Subcutaneous abdominal adipose tissue (tissue), 5 donors: ENCODE measurements around the gene MACROD2.

Experiments used
- H3K27ac ChIP-seq: one replicate; pipeline ENCODE4 v1.7.0; 2013; ENCODE audit warnings: low read depth, mild to moderate bottlenecking, inconsistent platforms, low read length, moderate library complexity
- H3K27me3 ChIP-seq, 5 donors: one replicate each; pipeline ENCODE4 v1.7.0; 2013; ENCODE audit warnings: low read length in 5 of 5, inconsistent platforms in 1 of 5; ENCODE audit not compliant: control insufficient read depth in 5 of 5, insufficient read depth in 4 of 5
- H3K36me3 ChIP-seq, 5 donors: one replicate each; pipeline ENCODE4 v1.7.0; 2013; ENCODE audit warnings: low read length in 5 of 5; ENCODE audit not compliant: control insufficient read depth in 5 of 5, insufficient read depth in 5 of 5
- H3K4me1 ChIP-seq, 5 donors: one replicate each; pipeline ENCODE4 v1.7.0; 2013; ENCODE audit warnings: low read length in 5 of 5, mild to moderate bottlenecking in 3 of 5, moderate library complexity in 1 of 5; ENCODE audit not compliant: control insufficient read depth in 5 of 5, insufficient read depth in 5 of 5
- H3K4me3 ChIP-seq, 5 donors: one replicate each; pipeline ENCODE4 v1.7.0; 2013; ENCODE audit warnings: low read length in 5 of 5, low read depth in 1 of 5
- H3K9ac ChIP-seq, 5 donors: one replicate each; pipeline ENCODE4 v1.7.0; 2013; ENCODE audit warnings: low read length in 5 of 5, mild to moderate bottlenecking in 4 of 5, moderate library complexity in 3 of 5
- H3K9me3 ChIP-seq, 5 donors: one replicate each; pipeline ENCODE4 v1.7.0; 2013; ENCODE audit warnings: low read length in 5 of 5; ENCODE audit not compliant: control insufficient read depth in 5 of 5
- donor health status: healthy.
- donor health status: healthy.
- donor health status: healthy.
- donor health status: healthy.
- donor health status: healthy.

MACROD2 gene

GRCh38 chr20:15899967-15900366 is 1904.7 kb downstream of the MACROD2 start:
- Histone ChIP-seq H3K9ac (no peak overlapping the region), H3K4me1 (no peaks in the 10 kb centered on the region), H3K9me3 (no peaks in the 10 kb centered on the region), H3K4me3 (no peak overlapping the region), H3K27me3 (no peaks in the 10 kb centered on the region), H3K36me3 (no peaks in the 10 kb centered on the region), H3K27ac (no peak overlapping the region)

GRCh38 chr20:15900443-15900842 is 1905.1 kb downstream of the MACROD2 start:
- no peak overlapping the region for H3K4me3 ChIP-seq
- no peak overlapping the region for H3K27ac ChIP-seq
- H3K9ac ChIP-seq, result no peak overlapping the region
- H3K9me3 ChIP-seq, result no peaks in the 10 kb centered on the region
- no peaks in the 10 kb centered on the region for H3K4me1 ChIP-seq
- no peaks in the 10 kb centered on the region for H3K36me3 ChIP-seq
- no peaks in the 10 kb centered on the region for H3K27me3 ChIP-seq

- H3K4me3 ChIP-seq, result no peak overlapping the region
- H3K27ac ChIP-seq, result no peak overlapping the region
- no peaks in the 10 kb centered on the region for H3K9me3 ChIP-seq
- H3K9ac ChIP-seq, result no peak overlapping the region
- no peaks in the 10 kb centered on the region for H3K36me3 ChIP-seq
- H3K27me3 ChIP-seq, result no peaks in the 10 kb centered on the region
- H3K4me1 ChIP-seq, result peaks cover 0 to 6% (median 0%) of the 10 kb centered on the region in 5 donors
These were observed 1907.2 kb downstream of the MACROD2 start for GRCh38 chr20:15902493-15902892.

- no peaks in the 10 kb centered on the region for H3K9me3 ChIP-seq
- no peak overlapping the region for H3K27ac ChIP-seq
- no peaks in the 10 kb centered on the region for H3K27me3 ChIP-seq
- H3K9ac ChIP-seq, result no peak overlapping the region
- H3K4me3 ChIP-seq, result no peak overlapping the region
- peaks cover 0 to 6% (median 0%) of the 10 kb centered on the region in 5 donors for H3K4me1 ChIP-seq
- no peaks in the 10 kb centered on the region for H3K36me3 ChIP-seq
These were observed 1910.3 kb downstream of the MACROD2 start for GRCh38 chr20:15905661-15906060.

- Histone ChIP-seq H3K27me3 (no peaks in the 10 kb centered on the region), H3K36me3 (no peaks in the 10 kb centered on the region), H3K9me3 (no peaks in the 10 kb centered on the region), H3K9ac (no peak overlapping the region), H3K27ac (no peak overlapping the region), H3K4me1 (peaks cover 0 to 16% (median 0%) of the 10 kb centered on the region in 5 donors), H3K4me3 (no peak overlapping the region)
These were observed 1914.7 kb downstream of the MACROD2 start for GRCh38 chr20:15909995-15910394.

GRCh38 chr20:15911581-15911980 is 1916.3 kb downstream of the MACROD2 start:
- H3K4me1 ChIP-seq, result peaks cover 0 to 10% (median 0%) of the 10 kb centered on the region in 5 donors

GRCh38 chr20:15913391-15914025 is 1918.2 kb downstream of the MACROD2 start:
- H3K9me3 ChIP-seq, result no peaks in the 10 kb centered on the region
- no peaks in the 10 kb centered on the region for H3K27me3 ChIP-seq
- H3K36me3 ChIP-seq, result no peaks in the 10 kb centered on the region
- peaks cover 0 to 19% (median 0%) of the 10 kb centered on the region in 5 donors for H3K4me1 ChIP-seq
- H3K9ac ChIP-seq, result no peak overlapping the region
- no peak overlapping the region for H3K27ac ChIP-seq
- H3K4me3 ChIP-seq, result no peak overlapping the region

More at GRCh38 chr20:15911581-15911980, 1916.3 kb downstream of the MACROD2 start:
- Histone ChIP-seq H3K27ac (no peak overlapping the region), H3K9ac (no peak overlapping the region), H3K27me3 (no peaks in the 10 kb centered on the region), H3K4me3 (no peak overlapping the region), H3K9me3 (no peaks in the 10 kb centered on the region), H3K36me3 (no peaks in the 10 kb centered on the region)

GRCh38 chr20:15916623-15917022 is 1921.3 kb downstream of the MACROD2 start:
- no peak overlapping the region for H3K27ac ChIP-seq
- no peaks in the 10 kb centered on the region for H3K27me3 ChIP-seq

GRCh38 chr20:15917283-15917682 is 1922.0 kb downstream of the MACROD2 start:
- H3K27ac ChIP-seq, result no peak overlapping the region
- peaks cover 0 to 19% (median 0%) of the 10 kb centered on the region in 5 donors for H3K4me1 ChIP-seq
- H3K4me3 ChIP-seq, result no peak overlapping the region
- no peaks in the 10 kb centered on the region for H3K9me3 ChIP-seq
- H3K9ac ChIP-seq, result peak overlapping the region in 1 of 5 donors; percentile 59
- H3K36me3 ChIP-seq, result no peaks in the 10 kb centered on the region
- no peaks in the 10 kb centered on the region for H3K27me3 ChIP-seq

More at GRCh38 chr20:15916623-15917022, 1921.3 kb downstream of the MACROD2 start:
- Histone ChIP-seq H3K36me3 (no peaks in the 10 kb centered on the region), H3K9me3 (no peaks in the 10 kb centered on the region), H3K4me1 (peaks cover 0 to 19% (median 0%) of the 10 kb centered on the region in 5 donors), H3K4me3 (no peak overlapping the region), H3K9ac (no peak overlapping the region)

GRCh38 chr20:15918631-15919030 is 1923.3 kb downstream of the MACROD2 start:
- Histone ChIP-seq H3K9ac (no peak overlapping the region), H3K36me3 (no peaks in the 10 kb centered on the region), H3K9me3 (no peaks in the 10 kb centered on the region), H3K4me1 (peaks cover 0 to 13% (median 0%) of the 10 kb centered on the region in 5 donors), H3K27ac (no peak overlapping the region), H3K4me3 (no peak overlapping the region), H3K27me3 (no peaks in the 10 kb centered on the region)
